Stimulated activated naive B cell treated with anti-CD40 and anti-IgM and Interleukin-4, amounts not matched to agents 10 μg/mL and 1 μg/mL and 100 μg/mL, for 72 hours (primary cell): ENCODE data around the gene FRAS1.
A peak's percentile ranks its signal among the peaks of the same experiment; 100 is the strongest.

Experiments
- ATAC-seq, 2 donors: fragments of 150-1000 bp; cut with Tn5 transposase; replicated peaks; 2 replicates each; pipeline ENCODE4 v1.10.0; 2021; ENCODE audit warnings: moderate library complexity in 1 of 2
- DNase-seq: peaks from one replicate; pipeline ENCODE4 v3.0.0; 2021
- H3K27ac Mint-ChIP-seq: one replicate; pipeline ENCODE4 v1.8.0; 2022; ENCODE audit warnings: mild to moderate bottlenecking, mixed read lengths
- H3K27me3 Mint-ChIP-seq, 2 donors: one replicate each; pipeline ENCODE4 v1.8.0; 2022; ENCODE audit warnings: mixed read lengths in 2 of 2
- H3K36me3 Mint-ChIP-seq, 2 donors: one replicate each; pipeline ENCODE4 v1.8.0; 2022; ENCODE audit warnings: mixed read lengths in 2 of 2, mild to moderate bottlenecking in 1 of 2
- H3K4me1 Mint-ChIP-seq, 2 donors: one replicate each; pipeline ENCODE4 v1.8.0; 2022; ENCODE audit warnings: mixed read lengths in 2 of 2, mild to moderate bottlenecking in 1 of 2
- H3K4me3 Mint-ChIP-seq, 2 donors: one replicate each; pipeline ENCODE4 v1.8.0; 2022; ENCODE audit warnings: mild to moderate bottlenecking in 2 of 2, mixed read lengths in 2 of 2, moderate library complexity in 1 of 2
- H3K9me3 Mint-ChIP-seq, 2 donors: one replicate each; pipeline ENCODE4 v1.8.0; 2022; ENCODE audit warnings: mixed read lengths in 2 of 2, mild to moderate bottlenecking in 1 of 2

Gene FRAS1

GRCh38 chr4:78585633-78586032 lies 528.5 kb downstream of the FRAS1 start:
- no peak overlapping the region for H3K27ac Mint-ChIP-seq
- no peaks in the 10 kb centered on the region for H3K27me3 Mint-ChIP-seq
- H3K36me3 Mint-ChIP-seq = no peaks in the 10 kb centered on the region
- no peaks in the 10 kb centered on the region for H3K9me3 Mint-ChIP-seq
- H3K4me3 Mint-ChIP-seq = no peak overlapping the region
- ATAC-seq (no peak), DNase-seq (no peak)
- peaks cover 12 to 16% of the 10 kb centered on the region in 2 donors for H3K4me1 Mint-ChIP-seq

GRCh38 chr4:78588894-78589545 lies 531.9 kb downstream of the FRAS1 start:
- Mint-ChIP-seq H3K4me1 (peaks cover 12 to 16% of the 10 kb centered on the region in 2 donors), H3K27ac (no peak overlapping the region), H3K36me3 (no peaks in the 10 kb centered on the region), H3K27me3 (no peaks in the 10 kb centered on the region), H3K4me3 (no peak overlapping the region), H3K9me3 (no peaks in the 10 kb centered on the region)
- DNase-seq = no peak
- ATAC-seq = peak; percentile 49 to 75

- no peak overlapping the region for H3K27ac Mint-ChIP-seq
- DNase-seq = no peak
- no peak for ATAC-seq
- H3K36me3 Mint-ChIP-seq = no peaks in the 10 kb centered on the region
- H3K9me3 Mint-ChIP-seq = no peaks in the 10 kb centered on the region
- H3K27me3 Mint-ChIP-seq = no peaks in the 10 kb centered on the region
- H3K4me1 Mint-ChIP-seq = peaks cover 12 to 16% of the 10 kb centered on the region in 2 donors
- no peak overlapping the region for H3K4me3 Mint-ChIP-seq
These were observed 534.3 kb downstream of the FRAS1 start for GRCh38 chr4:78591404-78591803.

- Mint-ChIP-seq H3K27ac (no peak overlapping the region), H3K4me3 (no peak overlapping the region), H3K36me3 (no peaks in the 10 kb centered on the region), H3K4me1 (peaks cover 12 to 16% of the 10 kb centered on the region in 2 donors), H3K9me3 (no peaks in the 10 kb centered on the region), H3K27me3 (no peaks in the 10 kb centered on the region)
- DNase-seq (no peak), ATAC-seq (peak in 1 of 2 donors; percentile 46)
These were observed 535.1 kb downstream of the FRAS1 start for GRCh38 chr4:78592088-78592783.
